Cardiac muscle cell (in vitro differentiated cells and primary cell): Measurements from ENCODE around the gene DPYSL3. TPM values are rescaled to one million over a fixed set of nuclear protein-coding genes. Genes with fewer than 3 reads are reported as not detected.
"Not testable (repeated sequence)": the region's sequence is repeated elsewhere in the genome, so short reads cannot be mapped to it uniquely, and the experiment has no call there.

Source experiments
- DNase-seq, 2 donors: peaks; one replicate each; pipeline versions ENCODE4 v3.0.0 to v3.0.0-alpha.2; 2010 to 2017; ENCODE audit warnings: low read depth in 1 of 2, low spot score in 1 of 2
- H3K27ac ChIP-seq: fragments of 200-600 bp; sonication (generic); 2 replicates; pipeline ENCODE4 v1.5.1; 2016
- H3K27me3 ChIP-seq: fragments of 200-600 bp; sonication (generic); 2 replicates; pipeline ENCODE4 v1.6.0; 2016; ENCODE audit warnings: control low read depth
- H3K36me3 ChIP-seq: fragments of 200-600 bp; sonication (generic); 2 replicates; pipeline ENCODE4 v1.5.1; 2016; ENCODE audit warnings: control low read depth
- H3K4me1 ChIP-seq: fragments of 200-600 bp; sonication (generic); 2 replicates; pipeline ENCODE4 v1.8.1; 2017; ENCODE audit warnings: low read depth, mild to moderate bottlenecking, mixed run types
- H3K4me3 ChIP-seq: fragments of 200-600 bp; sonication (generic); 2 replicates; pipeline ENCODE4 v1.5.1; 2016; ENCODE audit warnings: mild to moderate bottlenecking
- H3K9me3 ChIP-seq: fragments of 200-600 bp; sonication (generic); 2 replicates; pipeline ENCODE4 v1.5.1; 2017; ENCODE audit warnings: low read depth, mild to moderate bottlenecking, control low read depth
- polyA plus RNA-seq: library from polyadenylated mRNA; unstranded; fragments of >200 nt; fragmentation: Nextera tagmentation; extraction: Ambion mirVana; gene quantifications from 2 replicates; pipeline ENCODE4 v1.2.1, GENCODE V29; 2016
- total RNA-seq: library from RNA; depleted of rRNA; stranded (reverse); fragments of >200 nt; gene quantifications from 2 replicates; pipeline ENCODE4 v1.2.3, GENCODE V29; 2016
- TF ChIP-seq, protein P1 (sequence below): IDR thresholded peaks from 2 replicates; pipeline ENCODE4 v1.5.1; 2012; ENCODE audit warnings: low read depth, mild to moderate bottlenecking, low read length

DPYSL3 gene
- total and polyA plus RNA-seq, 2 experiments from 2014 or later, result 86.3 to 129 TPM

- no peak overlapping the region for H3K27ac ChIP-seq
- DNase-seq, result peak in 1 of 2 donors; percentile 33
- TF ChIP-seq, protein P1, sequence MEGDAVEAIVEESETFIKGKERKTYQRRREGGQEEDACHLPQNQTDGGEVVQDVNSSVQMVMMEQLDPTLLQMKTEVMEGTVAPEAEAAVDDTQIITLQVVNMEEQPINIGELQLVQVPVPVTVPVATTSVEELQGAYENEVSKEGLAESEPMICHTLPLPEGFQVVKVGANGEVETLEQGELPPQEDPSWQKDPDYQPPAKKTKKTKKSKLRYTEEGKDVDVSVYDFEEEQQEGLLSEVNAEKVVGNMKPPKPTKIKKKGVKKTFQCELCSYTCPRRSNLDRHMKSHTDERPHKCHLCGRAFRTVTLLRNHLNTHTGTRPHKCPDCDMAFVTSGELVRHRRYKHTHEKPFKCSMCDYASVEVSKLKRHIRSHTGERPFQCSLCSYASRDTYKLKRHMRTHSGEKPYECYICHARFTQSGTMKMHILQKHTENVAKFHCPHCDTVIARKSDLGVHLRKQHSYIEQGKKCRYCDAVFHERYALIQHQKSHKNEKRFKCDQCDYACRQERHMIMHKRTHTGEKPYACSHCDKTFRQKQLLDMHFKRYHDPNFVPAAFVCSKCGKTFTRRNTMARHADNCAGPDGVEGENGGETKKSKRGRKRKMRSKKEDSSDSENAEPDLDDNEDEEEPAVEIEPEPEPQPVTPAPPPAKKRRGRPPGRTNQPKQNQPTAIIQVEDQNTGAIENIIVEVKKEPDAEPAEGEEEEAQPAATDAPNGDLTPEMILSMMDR, result peak; percentile 56
Observed at GRCh38 chr5:147369742-147370374, 140.0 kb downstream of the DPYSL3 start.

GRCh38 chr5:147367381-147367780 is 142.5 kb downstream of the DPYSL3 start:
- H3K27me3 ChIP-seq, H3K27ac ChIP-seq, H3K4me3 ChIP-seq, DNase-seq, H3K36me3 ChIP-seq, H3K4me1 ChIP-seq, H3K9me3 ChIP-seq: not testable (repeated sequence)

More at GRCh38 chr5:147369742-147370374, 140.0 kb downstream of the DPYSL3 start:
- Histone ChIP-seq H3K27me3 (no peaks in the 10 kb centered on the region), H3K4me3 (no peak overlapping the region), H3K36me3 (no peaks in the 10 kb centered on the region), H3K9me3 (no peaks in the 10 kb centered on the region), H3K4me1 (no peaks in the 10 kb centered on the region)

GRCh38 chr5:147361441-147362175 is 148.3 kb downstream of the DPYSL3 start:
- H3K9me3 ChIP-seq, result no peaks in the 10 kb centered on the region
- DNase-seq, result no peak
- no peaks in the 10 kb centered on the region for H3K36me3 ChIP-seq
- H3K27ac ChIP-seq, result no peak overlapping the region
- no peak overlapping the region for H3K4me3 ChIP-seq
- H3K27me3 ChIP-seq, result no peaks in the 10 kb centered on the region
- H3K4me1 ChIP-seq, result no peaks in the 10 kb centered on the region
- TF ChIP-seq, protein P1, result no peak

- H3K36me3 ChIP-seq, result no peaks in the 10 kb centered on the region
- H3K27ac ChIP-seq, result no peak overlapping the region
- H3K4me1 ChIP-seq, result no peaks in the 10 kb centered on the region
- TF ChIP-seq, protein P1, result no peak
- H3K27me3 ChIP-seq, result no peaks in the 10 kb centered on the region
- DNase-seq, result no peak
- no peaks in the 10 kb centered on the region for H3K9me3 ChIP-seq
- H3K4me3 ChIP-seq, result no peak overlapping the region
Observed at GRCh38 chr5:147360816-147361215, 149.1 kb downstream of the DPYSL3 start.

- no peaks in the 10 kb centered on the region for H3K27me3 ChIP-seq
- H3K4me1 ChIP-seq, result no peaks in the 10 kb centered on the region
- no peak overlapping the region for H3K27ac ChIP-seq
- DNase-seq, result no peak
- no peak overlapping the region for H3K4me3 ChIP-seq
- no peaks in the 10 kb centered on the region for H3K36me3 ChIP-seq
- TF ChIP-seq, protein P1, result no peak
- H3K9me3 ChIP-seq, result no peaks in the 10 kb centered on the region
Observed at GRCh38 chr5:147359581-147359980, 150.3 kb downstream of the DPYSL3 start.

DNA sequence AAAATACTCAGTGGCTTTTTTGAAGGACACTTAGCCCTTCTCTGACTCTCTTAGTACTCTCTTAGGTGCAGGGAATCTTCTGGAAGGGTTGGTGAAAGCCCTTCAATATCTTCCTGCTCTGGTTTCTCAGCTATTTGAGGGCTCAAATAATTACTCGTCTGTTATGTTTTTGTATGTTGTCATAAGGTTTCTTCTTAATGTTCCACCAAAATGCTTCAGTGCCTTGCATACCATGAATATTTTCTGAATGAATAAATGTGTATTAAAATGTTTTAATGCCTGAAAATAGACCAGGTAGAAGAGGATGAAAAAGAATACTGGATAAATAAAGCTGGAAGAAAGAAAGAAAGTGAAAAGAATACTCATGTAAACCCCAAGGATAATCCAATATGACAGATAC is 150.8 kb downstream of the DPYSL3 start:
- Histone ChIP-seq H3K36me3 (no peaks in the 10 kb centered on the region), H3K27me3 (no peaks in the 10 kb centered on the region), H3K4me3 (no peak overlapping the region), H3K9me3 (no peaks in the 10 kb centered on the region), H3K27ac (no peak overlapping the region), H3K4me1 (no peaks in the 10 kb centered on the region)
- no peak for DNase-seq
- TF ChIP-seq, protein P1, result no peak
